HG02610 (cell line): ENCODE measurements around the gene TRABD.
A peak's percentile ranks its signal among the peaks of the same experiment; 100 is the strongest.
"Not testable (repeated sequence)": the region's sequence is repeated elsewhere in the genome, so short reads cannot be mapped to it uniquely, and the experiment has no call there.

ENCODE experiments used
- ATAC-seq: cut with Tn5 transposase; IDR thresholded peaks from one replicate; pipeline ENCODE4 v1.9.1; 2021; ENCODE audit warnings: mild to moderate bottlenecking, moderate library complexity; ENCODE audit not compliant: unreplicated experiment

TRABD gene

DNA sequence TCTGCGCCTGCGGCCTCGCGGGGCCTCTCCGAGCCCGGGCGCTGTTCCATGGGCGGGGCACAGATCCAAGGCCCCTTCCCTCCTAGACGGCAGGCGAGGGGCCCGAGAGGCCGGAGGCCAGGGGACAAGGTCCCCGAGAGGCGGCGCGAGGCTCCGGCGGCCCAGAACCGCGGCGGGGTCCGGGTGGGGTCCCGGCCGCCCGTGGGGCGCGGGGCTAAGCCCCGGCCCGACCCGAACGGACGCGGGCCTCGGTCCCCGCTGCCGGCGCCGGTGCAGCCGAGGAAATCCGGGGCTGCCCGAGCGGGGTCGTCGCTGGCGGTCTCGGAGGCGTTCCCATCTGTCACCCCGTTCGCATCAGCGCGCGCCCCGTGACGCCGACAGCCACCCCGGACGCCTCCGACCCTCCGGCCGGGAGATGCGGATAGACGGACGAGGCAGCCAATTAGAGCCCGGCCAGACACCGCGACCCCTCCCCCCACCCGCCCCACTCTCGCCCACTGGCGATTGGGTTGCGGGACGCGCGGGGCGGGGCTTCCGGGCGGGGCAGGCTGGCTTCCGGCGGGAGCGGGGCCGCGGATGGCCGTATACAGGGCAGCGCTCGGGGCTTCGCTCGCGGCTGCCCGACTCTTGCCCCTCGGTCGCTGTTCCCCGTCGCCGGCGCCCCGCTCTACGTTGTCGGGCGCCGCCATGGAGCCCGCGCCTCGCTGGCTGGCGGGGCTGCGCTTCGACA lies 14.9 kb downstream of the TRABD start, which contains the start of gene SELENOO:
TSS of gene SELENOO (plus strand) at position 551 of the 730 bp plus-strand sequence. CDS start at position 577, 26 bp downstream.
- peak; percentile 68 for ATAC-seq

DNA sequence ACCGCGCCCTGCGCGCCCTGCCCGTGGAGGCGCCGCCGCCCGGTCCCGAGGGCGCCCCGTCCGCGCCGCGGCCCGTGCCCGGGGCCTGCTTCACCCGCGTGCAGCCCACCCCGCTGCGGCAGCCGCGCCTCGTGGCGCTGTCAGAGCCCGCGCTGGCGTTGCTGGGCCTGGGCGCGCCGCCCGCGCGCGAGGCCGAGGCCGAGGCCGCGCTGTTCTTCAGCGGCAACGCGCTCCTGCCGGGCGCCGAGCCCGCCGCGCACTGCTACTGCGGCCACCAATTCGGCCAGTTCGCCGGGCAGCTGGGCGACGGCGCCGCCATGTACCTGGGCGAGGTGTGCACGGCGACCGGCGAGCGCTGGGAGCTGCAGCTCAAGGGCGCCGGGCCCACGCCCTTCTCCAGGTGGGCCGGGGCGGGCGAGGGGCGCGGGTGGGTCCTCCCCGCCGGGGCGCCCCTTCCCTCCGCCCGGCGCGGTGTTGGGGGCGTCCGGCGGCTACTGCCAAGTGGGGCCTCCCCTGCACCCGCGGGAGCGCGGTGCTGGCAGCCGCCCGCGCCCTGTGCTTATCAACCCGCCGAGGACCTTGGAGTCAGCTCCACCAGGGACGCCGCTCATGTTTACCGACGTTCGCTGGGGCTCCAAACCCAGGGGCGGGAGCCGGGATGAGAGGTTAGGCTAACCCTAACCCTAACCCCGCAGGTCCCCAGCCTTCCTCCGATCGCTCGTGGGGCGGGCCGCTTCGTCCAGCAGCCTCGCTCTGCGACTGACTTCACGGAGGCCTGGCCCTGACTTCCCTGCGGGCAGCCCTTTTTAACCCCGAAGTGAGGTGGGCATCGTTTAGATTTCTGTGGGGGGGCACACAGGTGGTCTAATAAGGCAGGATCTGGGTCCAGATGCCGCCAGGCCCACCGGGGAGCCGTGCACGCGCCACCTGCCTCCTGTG lies 15.7 kb downstream of the TRABD start:
- peak; percentile 22 for ATAC-seq

- no peak for ATAC-seq
Measured at GRCh38 chr22:50202130-50202666, 16.5 kb downstream of the TRABD start.

DNA sequence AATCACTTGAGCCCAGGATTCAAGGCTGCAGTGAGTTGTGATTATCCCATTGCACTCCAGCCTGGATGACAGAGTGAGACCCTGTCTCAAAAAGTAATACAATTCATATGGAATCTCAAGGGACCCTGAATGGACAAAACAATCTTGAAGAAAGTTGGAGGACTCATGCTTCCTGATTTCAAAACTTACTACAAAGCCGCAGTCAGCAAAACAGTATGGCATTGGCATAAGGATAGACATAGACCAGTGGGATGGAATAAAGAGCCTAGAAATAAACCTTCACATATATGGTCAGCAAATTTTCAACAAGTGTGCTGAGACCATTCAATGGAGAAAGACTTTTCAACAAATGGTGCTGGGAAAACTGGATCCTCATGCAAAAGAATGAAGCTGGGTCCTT lies 17.6 kb downstream of the TRABD start:
- ATAC-seq: no peak

- no peak for ATAC-seq
Measured at GRCh38 chr22:50204571-50204970, 18.9 kb downstream of the TRABD start.

DNA sequence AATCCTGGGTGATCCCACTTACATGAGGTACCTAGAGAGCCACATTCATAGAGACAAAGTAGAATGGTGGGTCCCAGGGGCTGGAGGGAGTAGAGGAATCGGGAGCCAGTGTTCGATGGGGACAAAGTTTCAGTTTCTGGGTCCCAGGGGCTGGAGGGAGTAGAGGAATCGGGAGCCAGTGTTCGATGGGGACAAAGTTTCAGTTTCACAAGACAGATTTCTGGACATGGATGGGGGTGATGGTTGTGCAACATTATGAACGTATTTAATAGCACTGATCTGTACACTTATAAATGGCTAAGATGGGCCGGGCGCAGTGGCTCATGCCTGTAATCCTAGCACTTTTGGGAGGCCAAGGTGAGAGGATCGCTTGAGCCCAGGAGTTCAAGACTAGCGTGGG lies 19.3 kb downstream of the TRABD start:
- not testable (repeated sequence) for ATAC-seq

- ATAC-seq: no peak
Measured at GRCh38 chr22:50205781-50206569, 20.3 kb downstream of the TRABD start.

- no peak for ATAC-seq
Measured at GRCh38 chr22:50206599-50206998, 20.9 kb downstream of the TRABD start.

DNA sequence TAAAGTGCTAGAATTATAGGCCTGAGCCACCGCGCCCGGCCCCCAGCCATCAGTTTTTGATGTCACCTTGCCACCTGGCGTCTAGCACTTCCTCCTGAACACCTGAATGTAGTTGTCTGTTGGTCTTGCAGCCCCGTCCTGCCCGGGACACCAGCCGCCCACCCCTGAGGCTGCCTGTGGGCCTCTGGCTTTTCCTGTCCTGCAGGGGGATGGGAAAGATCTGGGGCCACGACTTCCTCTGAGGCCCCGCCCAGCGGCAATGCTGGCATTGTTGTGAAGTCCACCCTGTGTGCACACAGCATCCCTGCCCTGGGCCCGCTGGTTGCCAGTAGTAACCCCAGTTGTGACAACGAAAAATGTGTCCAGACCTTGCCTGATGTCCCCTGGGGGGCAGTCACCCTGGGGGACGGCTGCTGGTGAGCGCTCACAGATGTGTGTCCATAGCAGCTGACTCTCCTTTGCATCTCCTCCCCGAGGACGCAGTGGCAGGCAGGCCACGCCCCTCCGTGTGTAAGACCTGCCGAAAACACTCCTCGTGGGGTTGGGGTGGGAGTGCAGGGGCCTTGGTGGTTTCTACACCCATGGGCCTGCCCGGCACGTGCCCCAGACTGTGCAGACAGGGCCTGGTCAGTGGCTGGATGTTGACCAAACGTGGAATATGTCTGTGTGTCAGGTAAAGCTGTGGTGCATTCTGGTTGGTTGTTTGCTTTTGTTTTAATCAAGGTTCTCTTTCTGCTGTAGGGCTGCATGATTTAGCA lies 21.8 kb downstream of the TRABD start:
- no peak for ATAC-seq

DNA sequence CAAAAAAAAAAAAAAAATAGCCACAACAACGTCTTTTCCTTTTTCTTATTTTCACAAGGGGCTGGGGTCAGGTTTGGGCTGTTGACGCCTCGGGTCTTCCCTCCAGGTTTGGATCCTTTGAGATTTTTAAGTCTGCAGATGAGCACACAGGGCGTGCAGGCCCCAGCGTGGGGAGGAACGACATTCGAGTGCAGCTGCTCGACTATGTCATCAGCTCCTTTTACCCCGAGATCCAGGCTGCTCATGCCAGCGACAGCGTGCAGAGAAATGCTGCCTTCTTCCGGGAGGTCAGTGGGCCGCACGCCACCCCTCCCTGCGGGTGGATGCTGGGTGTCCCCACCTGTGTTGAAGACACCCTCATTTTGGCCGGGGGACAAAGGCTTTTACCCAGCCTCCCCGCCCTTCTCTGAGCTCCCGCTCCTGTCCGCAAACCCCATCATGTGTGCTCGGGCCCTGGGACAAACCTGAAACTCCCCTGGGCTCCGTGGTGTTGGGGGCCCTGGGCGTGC lies 22.8 kb downstream of the TRABD start:
- no peak for ATAC-seq

- ATAC-seq: no peak
Measured at GRCh38 chr22:50208939-50209892, 23.5 kb downstream of the TRABD start.

DNA sequence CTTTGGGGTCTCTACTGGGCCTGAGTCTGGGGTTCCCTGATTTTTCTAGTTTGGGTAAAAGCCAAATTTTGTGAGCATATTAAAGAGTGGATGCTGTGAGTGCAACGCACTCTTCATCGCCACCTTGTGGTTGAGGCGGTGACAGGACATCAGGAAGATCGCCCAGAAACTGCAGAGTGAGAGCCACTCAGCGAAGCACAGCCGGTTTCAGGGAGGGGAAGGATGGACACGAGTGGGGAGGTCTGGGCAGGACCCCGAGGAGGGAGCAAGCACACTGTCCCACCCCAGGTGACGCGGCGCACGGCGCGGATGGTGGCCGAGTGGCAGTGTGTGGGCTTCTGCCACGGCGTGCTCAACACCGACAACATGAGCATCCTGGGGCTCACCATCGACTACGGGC lies 24.2 kb downstream of the TRABD start:
- no peak for ATAC-seq

GRCh38 chr22:50210378-50211139 lies 24.8 kb downstream of the TRABD start:
- no peak for ATAC-seq

DNA sequence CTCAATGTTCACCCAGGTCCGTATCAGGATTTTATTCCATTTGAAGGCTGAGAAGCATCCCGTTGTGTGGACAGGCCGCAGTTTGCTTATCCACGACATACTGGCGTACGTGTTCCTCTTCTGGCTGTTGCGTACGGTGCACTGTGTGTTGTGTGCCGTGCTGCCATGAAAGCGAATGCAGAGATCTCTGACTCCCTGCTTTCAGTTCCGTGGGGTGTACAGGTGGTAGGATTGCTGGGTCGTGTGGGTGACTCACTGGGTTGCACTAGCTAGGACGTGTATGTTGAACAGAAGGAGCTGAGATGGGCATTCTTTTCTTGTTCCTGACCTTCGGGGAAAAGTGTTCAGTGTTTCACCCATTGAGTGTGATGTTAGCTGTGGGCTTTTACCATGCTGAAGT lies 25.4 kb downstream of the TRABD start:
- ATAC-seq: no peak

- ATAC-seq: no peak
Measured at GRCh38 chr22:50213263-50213662, 27.6 kb downstream of the TRABD start.

GRCh38 chr22:50215297-50216054 lies 29.8 kb downstream of the TRABD start:
- no peak for ATAC-seq

DNA sequence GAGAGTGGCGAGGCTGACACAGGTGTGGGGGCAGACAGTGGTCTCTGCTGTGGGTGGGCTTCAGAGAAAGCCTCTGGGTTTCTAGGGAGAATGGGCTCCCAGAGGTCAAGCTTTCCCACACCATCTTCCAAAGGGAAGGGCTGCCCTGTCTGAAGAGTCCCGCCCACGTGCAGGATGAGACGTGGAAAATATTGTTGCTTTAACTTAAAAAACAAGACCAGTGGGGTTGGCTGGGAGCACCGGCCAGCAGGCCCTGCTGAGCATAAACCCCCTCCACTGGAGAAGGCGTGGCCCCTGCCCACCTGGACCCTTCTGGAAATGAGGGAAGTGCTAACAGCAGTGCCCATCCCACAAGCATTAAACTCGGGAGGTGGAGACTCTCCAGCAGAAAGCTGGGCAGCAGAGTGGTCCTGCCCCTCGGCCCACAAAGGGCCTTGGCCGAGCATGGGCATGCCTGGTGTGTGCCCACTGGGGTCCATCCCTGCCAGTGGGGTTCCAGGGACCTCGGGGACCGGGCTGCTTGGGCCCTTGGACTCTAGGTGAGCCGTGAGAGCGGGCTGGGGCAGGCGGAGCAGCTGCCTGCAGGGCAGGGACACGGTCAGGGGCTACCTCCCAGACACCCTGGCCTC lies 30.5 kb downstream of the TRABD start:
- no peak for ATAC-seq
